ENCODE results near the gene ABTB1. TPM values are rescaled to one million over a fixed set of nuclear protein-coding genes. Genes with fewer than 3 reads are reported as not detected.
A peak's percentile ranks its signal among the peaks of the same experiment; 100 is the strongest.

ABTB1 gene
- total RNA-seq, 1 donor from 2014 or later: 61.7 TPM

- peak in 1 of 2 donors; percentile 50 for DNase-seq (ENCODE audit: low spot score in 2 of 2)
- TF ChIP-seq CTCF (IDR thresholded peaks at IDR 0.05): no peak
- H3K9me3 ChIP-seq: no peaks in the 10 kb centered on the region
- no peaks in the 10 kb centered on the region for H3K27me3 ChIP-seq
- H3K27ac ChIP-seq: no peak overlapping the region
- H3K36me3 ChIP-seq: peaks cover 38 to 54% of the 10 kb centered on the region in 2 donors
- H3K4me1 ChIP-seq: peaks cover 4 to 11% of the 10 kb centered on the region in 2 donors
- intact Hi-C loops (cut with DNase I): no loop called here
- H3K4me3 ChIP-seq: no peak overlapping the region
Measured at GRCh38 chr3:127677541-127678314, 5.0 kb downstream of the ABTB1 start.

- Histone ChIP-seq H3K4me1 (peaks cover 4 to 11% of the 10 kb centered on the region in 2 donors), H3K27me3 (no peaks in the 10 kb centered on the region), H3K36me3 (peaks cover 38 to 54% of the 10 kb centered on the region in 2 donors), H3K4me3 (no peak overlapping the region), H3K9me3 (no peaks in the 10 kb centered on the region), H3K27ac (no peak overlapping the region)
- TF ChIP-seq CTCF (IDR thresholded peaks at IDR 0.05): no peak
- DNase-seq (ENCODE audit: low spot score in 2 of 2): no peak
- intact Hi-C loops (cut with DNase I): no loop called here
Measured at GRCh38 chr3:127678315-127678599, 5.5 kb downstream of the ABTB1 start.

GRCh38 chr3:127678611-127679533 lies 6.1 kb downstream of the ABTB1 start:
- Histone ChIP-seq H3K27ac (no peak overlapping the region), H3K9me3 (no peaks in the 10 kb centered on the region), H3K4me3 (no peak overlapping the region), H3K27me3 (no peaks in the 10 kb centered on the region), H3K4me1 (peaks cover 4 to 5% of the 10 kb centered on the region in 2 donors), H3K36me3 (peaks cover 38 to 54% of the 10 kb centered on the region in 2 donors)
- intact Hi-C loops (cut with DNase I): no loop called here
- TF ChIP-seq CTCF (IDR thresholded peaks at IDR 0.05): no peak
- DNase-seq (ENCODE audit: low spot score in 2 of 2): peak in 1 of 2 donors; percentile 60

- H3K27ac ChIP-seq: no peak overlapping the region
- H3K36me3 ChIP-seq: peaks cover 38 to 54% of the 10 kb centered on the region in 2 donors
- peak in 1 of 3 experiments; percentile 7 for TF ChIP-seq CTCF (IDR thresholded peaks at IDR 0.05)
- H3K9me3 ChIP-seq: no peaks in the 10 kb centered on the region
- intact Hi-C loops (cut with DNase I): no loop called here
- peaks cover 0 to 2% of the 10 kb centered on the region in 2 donors for H3K4me1 ChIP-seq
- DNase-seq (ENCODE audit: low spot score in 2 of 2): peak in 1 of 2 donors; percentile 61
- no peak overlapping the region for H3K4me3 ChIP-seq
- no peaks in the 10 kb centered on the region for H3K27me3 ChIP-seq
Measured at GRCh38 chr3:127679534-127680145, 6.9 kb downstream of the ABTB1 start.

- Histone ChIP-seq H3K27ac (no peak overlapping the region), H3K27me3 (no peaks in the 10 kb centered on the region), H3K4me3 (no peak overlapping the region), H3K4me1 (no peaks in the 10 kb centered on the region), H3K9me3 (no peaks in the 10 kb centered on the region), H3K36me3 (peaks cover 38 to 54% of the 10 kb centered on the region in 2 donors)
- no peak for TF ChIP-seq CTCF (IDR thresholded peaks at IDR 0.05)
- intact Hi-C loops (cut with DNase I): no loop called here
- peak in 1 of 2 donors; percentile 55 for DNase-seq (ENCODE audit: low spot score in 2 of 2)
Measured at GRCh38 chr3:127680146-127680661, 7.5 kb downstream of the ABTB1 start.
